ENCODE measurements around the gene TXNRD3.

Gene TXNRD3

GRCh38 chr3:126684218-126684751, 29.4 kb upstream of the TXNRD3 start:
- H3K9me2 ChIP-seq (replicated peaks; ENCODE audit: low read depth, low read length), result no peaks in the 10 kb centered on the region
- no peak overlapping the region for H3K4me3 ChIP-seq (ENCODE audit: low read length, poor library complexity, severe bottlenecking)
- no peak overlapping the region for H2AFZ ChIP-seq (ENCODE audit: low read length)
- no peaks in the 10 kb centered on the region for H3K36me3 ChIP-seq (ENCODE audit: insufficient read depth, low read length)
- H3K4me1 ChIP-seq (ENCODE audit: insufficient read depth, low read length, poor library complexity, severe bottlenecking), result peaks cover 52% of the 10 kb centered on the region
- no peaks in the 10 kb centered on the region for H3K79me2 ChIP-seq (ENCODE audit: insufficient read depth, low read length)
- no peaks in the 10 kb centered on the region for H4K20me1 ChIP-seq (ENCODE audit: insufficient read depth, low read length, poor library complexity, severe bottlenecking)
- no peaks in the 10 kb centered on the region for H3K9me3 ChIP-seq (ENCODE audit: insufficient read depth, low read depth, low read length)
- no peaks in the 10 kb centered on the region for H3F3A ChIP-seq (ENCODE audit: low read depth)
- TF ChIP-seq CTCF (conservative IDR thresholded peaks at IDR 0.05; ENCODE audit: low read length) (no peak), EZH2phosphoT487 (IDR thresholded peaks at IDR 0.05; ENCODE audit: borderline replicate concordance) (no peak)
- no peaks in the 10 kb centered on the region for H3K27me3 ChIP-seq (ENCODE audit: insufficient read depth, low read length, poor library complexity, severe bottlenecking)
- H3K4me2 ChIP-seq (ENCODE audit: low read depth, low read length, poor library complexity, severe bottlenecking), result peak overlapping the region; percentile 15
- H3K9ac ChIP-seq (ENCODE audit: low read depth, low read length, poor library complexity, severe bottlenecking), result no peak overlapping the region

GRCh38 chr3:126683069-126683468, 28.1 kb upstream of the TXNRD3 start:
- no peaks in the 10 kb centered on the region for H3K9me3 ChIP-seq (ENCODE audit: insufficient read depth, low read depth, low read length)
- H3F3A ChIP-seq (ENCODE audit: low read depth), result no peaks in the 10 kb centered on the region
- H4K20me1 ChIP-seq (ENCODE audit: insufficient read depth, low read length, poor library complexity, severe bottlenecking), result no peaks in the 10 kb centered on the region
- no peak overlapping the region for H3K9ac ChIP-seq (ENCODE audit: low read depth, low read length, poor library complexity, severe bottlenecking)
- H3K9me2 ChIP-seq (replicated peaks; ENCODE audit: low read depth, low read length), result no peaks in the 10 kb centered on the region
- H3K4me2 ChIP-seq (ENCODE audit: low read depth, low read length, poor library complexity, severe bottlenecking), result no peak overlapping the region
- H3K36me3 ChIP-seq (ENCODE audit: insufficient read depth, low read length), result no peaks in the 10 kb centered on the region
- H3K4me3 ChIP-seq (ENCODE audit: low read length, poor library complexity, severe bottlenecking), result no peak overlapping the region
- H3K79me2 ChIP-seq (ENCODE audit: insufficient read depth, low read length), result no peaks in the 10 kb centered on the region
- no peaks in the 10 kb centered on the region for H3K27me3 ChIP-seq (ENCODE audit: insufficient read depth, low read length, poor library complexity, severe bottlenecking)
- H3K4me1 ChIP-seq (ENCODE audit: insufficient read depth, low read length, poor library complexity, severe bottlenecking), result peaks cover 62% of the 10 kb centered on the region
- TF ChIP-seq EZH2phosphoT487 (IDR thresholded peaks at IDR 0.05; ENCODE audit: borderline replicate concordance) (no peak), CTCF (conservative IDR thresholded peaks at IDR 0.05; ENCODE audit: low read length) (no peak)
- H2AFZ ChIP-seq (ENCODE audit: low read length), result no peak overlapping the region

- Histone ChIP-seq H3K4me3 (ENCODE audit: low read length, poor library complexity, severe bottlenecking) (no peak overlapping the region), H3K27me3 (ENCODE audit: insufficient read depth, low read length, poor library complexity, severe bottlenecking) (no peaks in the 10 kb centered on the region), H3K9ac (ENCODE audit: low read depth, low read length, poor library complexity, severe bottlenecking) (no peak overlapping the region), H3F3A (ENCODE audit: low read depth) (no peaks in the 10 kb centered on the region), H3K4me1 (ENCODE audit: insufficient read depth, low read length, poor library complexity, severe bottlenecking) (peaks cover 72% of the 10 kb centered on the region), H3K79me2 (ENCODE audit: insufficient read depth, low read length) (no peaks in the 10 kb centered on the region), H2AFZ (ENCODE audit: low read length) (no peak overlapping the region), H4K20me1 (ENCODE audit: insufficient read depth, low read length, poor library complexity, severe bottlenecking) (no peaks in the 10 kb centered on the region), H3K9me3 (ENCODE audit: insufficient read depth, low read depth, low read length) (no peaks in the 10 kb centered on the region), H3K36me3 (ENCODE audit: insufficient read depth, low read length) (no peaks in the 10 kb centered on the region), H3K4me2 (ENCODE audit: low read depth, low read length, poor library complexity, severe bottlenecking) (peak overlapping the region; percentile 27), H3K9me2 (replicated peaks; ENCODE audit: low read depth, low read length) (no peaks in the 10 kb centered on the region)
- TF ChIP-seq EZH2phosphoT487 (IDR thresholded peaks at IDR 0.05; ENCODE audit: borderline replicate concordance), result no peak
- no peak for TF ChIP-seq CTCF (conservative IDR thresholded peaks at IDR 0.05; ENCODE audit: low read length)
Observed at GRCh38 chr3:126682009-126682408, 27.1 kb upstream of the TXNRD3 start.
